ENCODE data around the gene PEAK1. TPM values are rescaled to one million over a fixed set of nuclear protein-coding genes. Genes with fewer than 3 reads are reported as not detected.

PEAK1 gene
- polyA plus RNA-seq, 2 of the 4 experiments (the other 2 are of a cell fraction) = 7.5 to 13.7 TPM

DNA sequence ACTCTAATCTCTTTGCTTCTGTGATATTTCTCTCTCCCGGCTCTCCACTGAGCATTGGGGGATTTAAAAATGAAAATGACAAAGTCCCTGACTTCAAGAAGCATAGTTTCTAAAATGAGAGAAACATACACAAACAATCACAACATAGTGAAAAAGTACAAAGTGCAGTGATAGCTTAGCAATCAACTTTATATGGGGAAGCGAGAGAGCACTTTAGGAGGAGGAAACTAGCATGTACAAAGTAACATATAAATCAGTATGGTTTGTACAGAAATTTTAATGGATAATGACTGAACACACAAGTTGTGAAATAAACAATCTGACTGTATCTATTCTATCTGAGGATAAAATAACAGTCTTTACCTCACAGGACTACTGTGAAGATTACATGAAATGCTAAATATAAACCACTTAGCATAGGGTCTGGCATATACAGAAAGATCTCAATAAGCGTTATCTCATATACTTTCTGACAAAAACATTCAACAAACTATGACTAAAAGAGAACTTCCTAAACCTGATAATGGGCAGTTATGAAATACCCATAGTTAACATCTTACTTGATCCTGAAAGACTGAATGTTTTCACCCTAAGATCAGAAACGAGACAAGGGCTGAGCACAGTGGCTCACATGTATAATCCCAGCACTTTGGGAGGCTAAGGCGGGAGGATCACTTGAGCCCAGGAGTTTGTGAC is 61.2 kb downstream of the PEAK1 start:
- POLR2A ChIA-PET = no interaction called here
- Histone ChIP-seq H3K9me3 (no peaks in the 10 kb centered on the region), H3K4me1 (peaks cover 10% of the 10 kb centered on the region), H3K27ac (no peak overlapping the region), H3K4me2 (no peak overlapping the region), H3K4me3 (no peak overlapping the region)
- ATAC-seq (no peak), DNase-seq (ENCODE audit: low read depth in 1 of 2, low spot score in 1 of 2) (no peak), FAIRE-seq (peak; percentile 49)
- CTCF ChIA-PET = interaction anchor here (0.6 kb wide), 1 partner anchor 19 kb away, joined by 3 read pairs; no protein-coding TSS in a partner anchor
- no peak for TF ChIP-seq E2F6 (IDR thresholded peaks at IDR 0.05; ENCODE audit: borderline replicate concordance, low read depth)
- TF ChIP-seq JUN (IDR thresholded peaks at IDR 0.05) = no peak
- TF ChIP-seq FOSB (CRISPR knock-in tag; IDR thresholded peaks at IDR 0.05) = no peak
- TF ChIP-seq TP53 (CRISPR knock-in tag; IDR thresholded peaks at IDR 0.05) = no peak
- no peak for TF ChIP-seq KDM1A (IDR thresholded peaks at IDR 0.05; ENCODE audit: low read depth)
- 85% methylated on average over 5 of the region's 5 CpGs for WGBS (ENCODE audit: missing lambda C conversion rate)

GRCh38 chr15:77356305-77356704 is 63.6 kb downstream of the PEAK1 start:
- Histone ChIP-seq H3K4me1 (peaks cover 13% of the 10 kb centered on the region), H3K9me3 (no peaks in the 10 kb centered on the region), H3K4me2 (no peak overlapping the region), H3K4me3 (no peak overlapping the region), H3K27ac (no peak overlapping the region)
- ChIA-PET CTCF (no interaction called here), POLR2A (no interaction called here)
- DNase-seq (ENCODE audit: low read depth in 1 of 2, low spot score in 1 of 2) (no peak), FAIRE-seq (no peak), ATAC-seq (no peak)
- TF ChIP-seq, protein P1, sequence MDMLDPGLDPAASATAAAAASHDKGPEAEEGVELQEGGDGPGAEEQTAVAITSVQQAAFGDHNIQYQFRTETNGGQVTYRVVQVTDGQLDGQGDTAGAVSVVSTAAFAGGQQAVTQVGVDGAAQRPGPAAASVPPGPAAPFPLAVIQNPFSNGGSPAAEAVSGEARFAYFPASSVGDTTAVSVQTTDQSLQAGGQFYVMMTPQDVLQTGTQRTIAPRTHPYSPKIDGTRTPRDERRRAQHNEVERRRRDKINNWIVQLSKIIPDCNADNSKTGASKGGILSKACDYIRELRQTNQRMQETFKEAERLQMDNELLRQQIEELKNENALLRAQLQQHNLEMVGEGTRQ (IDR thresholded peaks at IDR 0.05) = no peak
- TF ChIP-seq ESRRA (IDR thresholded peaks at IDR 0.05; ENCODE audit: borderline replicate concordance, low read length) = no peak
- WGBS (ENCODE audit: missing lambda C conversion rate) = 90% methylated on average over 3 of the region's 3 CpGs

GRCh38 chr15:77355321-77355720 is 64.6 kb downstream of the PEAK1 start:
- Histone ChIP-seq H3K9me3 (no peaks in the 10 kb centered on the region), H3K4me2 (no peak overlapping the region), H3K4me1 (peaks cover 13% of the 10 kb centered on the region), H3K4me3 (no peak overlapping the region), H3K27ac (no peak overlapping the region)
- no peak for DNase-seq (ENCODE audit: low read depth in 1 of 2, low spot score in 1 of 2)
- ChIA-PET CTCF (no interaction called here), POLR2A (no interaction called here)
- no peak for TF ChIP-seq RAD21 (conservative IDR thresholded peaks at IDR 0.05 in 1 of 2, IDR thresholded peaks at IDR 0.05 in 1 of 2)
- no peak for TF ChIP-seq ESRRA (IDR thresholded peaks at IDR 0.05; ENCODE audit: borderline replicate concordance, low read length)
- no peak for TF ChIP-seq CBX2 (IDR thresholded peaks at IDR 0.05; ENCODE audit: borderline replicate concordance, low read depth)
- no peak for TF ChIP-seq SREBF2 (IDR thresholded peaks at IDR 0.05)
- no peak for TF ChIP-seq RNF2 (IDR thresholded peaks at IDR 0.05; ENCODE audit: borderline replicate concordance, low read depth)
- TF ChIP-seq ZFP36 (IDR thresholded peaks at IDR 0.05; ENCODE audit: borderline replicate concordance, partially characterized antibody) = no peak
- peak; percentile 11 to 53; a peak in 2 of 4 replicates for TF ChIP-seq CEBPB (IDR thresholded peaks at IDR 0.05)
- ATAC-seq = no peak
- FAIRE-seq = no peak
- 85% methylated on average over 3 of the region's 3 CpGs for WGBS (ENCODE audit: missing lambda C conversion rate)

DNA sequence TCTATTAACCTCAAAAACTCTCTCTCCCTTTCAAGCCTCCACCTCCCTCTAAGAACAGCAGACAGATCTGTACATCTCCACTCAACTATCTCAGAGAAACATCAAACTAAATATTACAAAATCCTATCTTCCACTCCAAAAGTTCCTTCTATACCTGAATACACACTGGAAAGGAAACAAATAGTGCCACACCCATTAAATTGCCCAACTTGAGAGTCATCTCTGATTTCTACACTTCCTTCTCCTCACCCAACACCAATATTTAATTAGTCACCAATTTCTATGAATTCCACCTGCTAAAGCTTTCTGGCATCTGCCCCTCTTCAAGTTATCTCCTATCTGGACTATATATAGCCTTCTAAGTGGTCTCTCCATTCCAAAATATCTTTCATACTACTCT is 65.8 kb downstream of the PEAK1 start:
- H3K9me3 ChIP-seq = no peaks in the 10 kb centered on the region
- H3K4me1 ChIP-seq = peaks cover 13% of the 10 kb centered on the region
- peak overlapping the region; percentile 54 for H3K4me2 ChIP-seq
- ChIA-PET CTCF (no interaction called here), POLR2A (no interaction called here)
- FAIRE-seq = peak; percentile 18
- peak; percentile 54 to 79; a peak in 3 of 4 replicates for TF ChIP-seq CEBPB (IDR thresholded peaks at IDR 0.05)
- TF ChIP-seq FOSL2 (IDR thresholded peaks at IDR 0.05) = no peak
- peak; percentile 20; the same call in 1 of the 2 replicates for TF ChIP-seq FOSL2 (CRISPR knock-in tag; IDR thresholded peaks at IDR 0.05)
- TF ChIP-seq SREBF2 (IDR thresholded peaks at IDR 0.05) = no peak
- TF ChIP-seq, protein P2, sequence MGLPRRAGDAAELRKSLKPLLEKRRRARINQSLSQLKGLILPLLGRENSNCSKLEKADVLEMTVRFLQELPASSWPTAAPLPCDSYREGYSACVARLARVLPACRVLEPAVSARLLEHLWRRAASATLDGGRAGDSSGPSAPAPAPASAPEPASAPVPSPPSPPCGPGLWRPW (IDR thresholded peaks at IDR 0.05) = no peak
- H3K27ac ChIP-seq = peak overlapping the region in 1 of 2 experiments; percentile 2; a peak in 1 of 6 replicates
- peak; percentile 26 to 56 for DNase-seq (ENCODE audit: low read depth in 1 of 2, low spot score in 1 of 2)
- no peak overlapping the region for H3K4me3 ChIP-seq
- peak; percentile 26 to 61; a peak in 2 of 6 replicates for ATAC-seq

All from A549 (cell line).